ENCODE data around the gene ZP1. TPM values are rescaled to one million over a fixed set of nuclear protein-coding genes. Genes with fewer than 3 reads are reported as not detected.

Gene ZP1
- total RNA-seq, 4 donors from 2014 or later: 0.34 to 10.0 (median 1.5) TPM; not detected in 1

GRCh38 chr11:60831143-60831500 is 36.2 kb upstream of the ZP1 start:
- TF ChIP-seq, protein P1, sequence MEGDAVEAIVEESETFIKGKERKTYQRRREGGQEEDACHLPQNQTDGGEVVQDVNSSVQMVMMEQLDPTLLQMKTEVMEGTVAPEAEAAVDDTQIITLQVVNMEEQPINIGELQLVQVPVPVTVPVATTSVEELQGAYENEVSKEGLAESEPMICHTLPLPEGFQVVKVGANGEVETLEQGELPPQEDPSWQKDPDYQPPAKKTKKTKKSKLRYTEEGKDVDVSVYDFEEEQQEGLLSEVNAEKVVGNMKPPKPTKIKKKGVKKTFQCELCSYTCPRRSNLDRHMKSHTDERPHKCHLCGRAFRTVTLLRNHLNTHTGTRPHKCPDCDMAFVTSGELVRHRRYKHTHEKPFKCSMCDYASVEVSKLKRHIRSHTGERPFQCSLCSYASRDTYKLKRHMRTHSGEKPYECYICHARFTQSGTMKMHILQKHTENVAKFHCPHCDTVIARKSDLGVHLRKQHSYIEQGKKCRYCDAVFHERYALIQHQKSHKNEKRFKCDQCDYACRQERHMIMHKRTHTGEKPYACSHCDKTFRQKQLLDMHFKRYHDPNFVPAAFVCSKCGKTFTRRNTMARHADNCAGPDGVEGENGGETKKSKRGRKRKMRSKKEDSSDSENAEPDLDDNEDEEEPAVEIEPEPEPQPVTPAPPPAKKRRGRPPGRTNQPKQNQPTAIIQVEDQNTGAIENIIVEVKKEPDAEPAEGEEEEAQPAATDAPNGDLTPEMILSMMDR (IDR thresholded peaks at IDR 0.05; ENCODE audit: low read depth): no peak

- TF ChIP-seq, protein P1 (IDR thresholded peaks at IDR 0.05; ENCODE audit: low read depth): no peak
Measured at GRCh38 chr11:60831501-60832079, 35.8 kb upstream of the ZP1 start.

GRCh38 chr11:60834742-60835533 is 32.4 kb upstream of the ZP1 start:
- TF ChIP-seq, protein P1 (IDR thresholded peaks at IDR 0.05; ENCODE audit: low read depth): no peak

DNA sequence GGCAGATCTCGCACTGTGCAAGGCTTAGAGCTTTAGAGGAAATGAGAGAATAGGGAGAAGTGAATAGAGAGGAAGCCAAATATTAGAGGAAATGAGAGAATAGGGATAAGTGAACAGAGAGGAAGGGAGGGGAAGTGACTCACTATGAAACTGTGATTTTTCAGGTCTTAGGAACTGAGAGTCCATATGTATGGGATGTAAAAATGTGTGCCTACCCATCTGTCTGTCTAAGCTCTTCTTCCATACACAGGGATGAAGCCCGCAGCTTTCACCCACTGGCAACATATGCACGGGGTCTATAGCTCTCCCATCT is 31.9 kb upstream of the ZP1 start:
- TF ChIP-seq, protein P1 (IDR thresholded peaks at IDR 0.05; ENCODE audit: low read depth): no peak

DNA sequence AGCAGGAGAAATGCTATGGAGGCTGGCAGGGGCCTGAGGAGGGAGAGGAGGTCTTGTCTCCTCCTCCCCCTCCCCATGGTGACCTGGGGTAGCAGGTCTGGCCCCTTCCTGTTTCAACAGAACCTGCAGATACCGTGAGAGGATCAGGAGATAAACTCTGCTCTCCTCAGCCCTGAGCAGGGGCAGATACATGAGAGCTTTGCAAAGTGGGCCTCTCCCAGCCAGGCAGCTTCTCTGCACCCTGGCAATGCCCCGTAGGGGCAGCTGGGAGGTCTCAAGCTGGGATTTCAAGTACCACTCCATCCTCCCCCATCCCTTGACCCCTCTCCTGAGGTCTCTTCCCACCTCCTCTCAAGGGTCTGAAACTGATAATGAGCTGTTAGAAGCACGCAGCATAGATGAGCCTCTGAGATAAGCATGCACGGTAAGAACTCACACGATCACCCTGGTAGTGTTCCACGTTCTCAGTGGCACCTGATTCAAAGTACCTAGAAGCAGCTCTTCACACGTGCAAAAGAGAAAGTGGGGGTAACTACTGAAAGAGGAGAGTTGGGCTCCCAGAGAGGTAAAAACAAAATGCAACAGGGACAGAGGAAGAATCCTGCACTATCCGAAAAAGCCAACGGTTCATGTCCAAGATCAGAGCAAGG is 30.4 kb upstream of the ZP1 start:
- TF ChIP-seq, protein P1 (IDR thresholded peaks at IDR 0.05; ENCODE audit: low read depth): no peak

DNA sequence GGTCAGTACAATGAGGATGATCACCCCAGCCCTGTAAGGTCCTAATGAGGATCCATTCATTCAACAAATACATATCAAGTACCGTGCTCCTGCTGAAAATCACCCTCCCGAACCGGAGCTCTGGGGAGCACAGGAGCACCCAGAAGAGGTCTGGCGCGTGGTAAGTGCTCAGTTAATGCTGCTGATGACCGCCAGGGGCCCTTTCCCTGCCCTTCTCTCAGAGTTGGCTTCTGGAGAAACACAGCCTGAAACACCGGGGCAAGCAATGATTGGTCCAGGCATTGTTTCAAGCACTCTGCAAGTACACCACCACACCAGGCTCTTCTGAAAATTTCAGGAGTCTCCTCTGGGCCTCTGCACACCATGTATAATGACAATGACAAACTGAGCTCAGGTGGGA is 29.2 kb upstream of the ZP1 start:
- TF ChIP-seq, protein P1 (IDR thresholded peaks at IDR 0.05; ENCODE audit: low read depth): no peak
